GM10266 (cell line): ENCODE measurements around the gene CD59.

Source experiments
- DNase-seq: peaks from one replicate; pipeline ENCODE4 v3.0.0; 2012; ENCODE audit errors: extremely low spot score
- TF ChIP-seq, protein P1 (sequence below): IDR thresholded peaks from 2 replicates; pipeline ENCODE4 v1.5.1; 2012; ENCODE audit warnings: mild to moderate bottlenecking, low read depth; ENCODE audit not compliant: control insufficient read depth, insufficient read depth; ENCODE audit errors: missing control alignments

Gene CD59

DNA sequence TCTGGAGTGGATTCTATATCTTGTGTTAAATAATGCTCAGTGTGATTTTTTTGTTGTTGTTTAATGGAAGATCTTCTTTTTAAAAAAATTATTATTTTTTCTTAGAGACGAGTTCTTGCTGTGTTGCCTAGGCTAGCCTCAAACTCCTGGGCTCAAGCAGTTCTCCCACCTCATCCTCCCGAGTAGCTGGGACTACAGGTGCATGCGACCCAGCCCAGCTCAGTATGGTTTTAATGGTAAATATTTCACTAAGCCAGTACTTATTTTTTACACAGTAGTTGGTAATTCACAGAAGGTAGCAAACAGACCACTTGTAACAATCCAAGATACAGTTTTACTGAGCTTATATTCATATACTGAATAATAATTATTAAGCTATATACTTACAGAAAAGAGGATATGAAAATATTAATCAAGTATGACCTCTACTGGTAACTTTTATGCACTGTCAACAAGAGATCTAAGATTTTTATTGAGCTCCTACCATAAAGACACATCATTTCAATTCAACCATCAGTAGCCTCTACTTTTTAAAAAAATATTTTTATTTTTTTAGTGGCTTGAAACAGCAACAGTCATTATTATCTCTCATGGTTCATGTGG is 6.1 kb upstream of the CD59 start:
- TF ChIP-seq, protein P1, sequence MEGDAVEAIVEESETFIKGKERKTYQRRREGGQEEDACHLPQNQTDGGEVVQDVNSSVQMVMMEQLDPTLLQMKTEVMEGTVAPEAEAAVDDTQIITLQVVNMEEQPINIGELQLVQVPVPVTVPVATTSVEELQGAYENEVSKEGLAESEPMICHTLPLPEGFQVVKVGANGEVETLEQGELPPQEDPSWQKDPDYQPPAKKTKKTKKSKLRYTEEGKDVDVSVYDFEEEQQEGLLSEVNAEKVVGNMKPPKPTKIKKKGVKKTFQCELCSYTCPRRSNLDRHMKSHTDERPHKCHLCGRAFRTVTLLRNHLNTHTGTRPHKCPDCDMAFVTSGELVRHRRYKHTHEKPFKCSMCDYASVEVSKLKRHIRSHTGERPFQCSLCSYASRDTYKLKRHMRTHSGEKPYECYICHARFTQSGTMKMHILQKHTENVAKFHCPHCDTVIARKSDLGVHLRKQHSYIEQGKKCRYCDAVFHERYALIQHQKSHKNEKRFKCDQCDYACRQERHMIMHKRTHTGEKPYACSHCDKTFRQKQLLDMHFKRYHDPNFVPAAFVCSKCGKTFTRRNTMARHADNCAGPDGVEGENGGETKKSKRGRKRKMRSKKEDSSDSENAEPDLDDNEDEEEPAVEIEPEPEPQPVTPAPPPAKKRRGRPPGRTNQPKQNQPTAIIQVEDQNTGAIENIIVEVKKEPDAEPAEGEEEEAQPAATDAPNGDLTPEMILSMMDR: peak; percentile 48
- DNase-seq: no peak

DNA sequence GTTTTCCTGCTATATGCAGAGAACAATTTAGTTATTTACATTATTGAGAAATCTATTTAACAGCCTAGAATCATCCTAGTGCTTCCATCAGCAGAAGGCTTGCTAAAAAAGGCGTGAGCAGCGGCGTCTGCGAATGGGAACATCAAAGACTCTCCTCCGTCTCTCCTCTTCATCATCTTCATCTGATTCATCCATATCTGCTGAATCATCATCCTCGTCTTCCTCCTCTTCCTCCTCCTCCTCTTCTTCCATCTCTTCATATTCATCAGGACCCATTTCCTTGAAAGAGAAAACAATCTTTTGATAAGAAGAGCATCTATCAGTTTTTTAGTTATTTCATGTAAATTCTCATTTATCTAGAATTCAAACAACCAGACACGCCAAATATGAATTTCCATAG is 5.6 kb upstream of the CD59 start:
- TF ChIP-seq, protein P1: no peak
- no peak for DNase-seq

DNA sequence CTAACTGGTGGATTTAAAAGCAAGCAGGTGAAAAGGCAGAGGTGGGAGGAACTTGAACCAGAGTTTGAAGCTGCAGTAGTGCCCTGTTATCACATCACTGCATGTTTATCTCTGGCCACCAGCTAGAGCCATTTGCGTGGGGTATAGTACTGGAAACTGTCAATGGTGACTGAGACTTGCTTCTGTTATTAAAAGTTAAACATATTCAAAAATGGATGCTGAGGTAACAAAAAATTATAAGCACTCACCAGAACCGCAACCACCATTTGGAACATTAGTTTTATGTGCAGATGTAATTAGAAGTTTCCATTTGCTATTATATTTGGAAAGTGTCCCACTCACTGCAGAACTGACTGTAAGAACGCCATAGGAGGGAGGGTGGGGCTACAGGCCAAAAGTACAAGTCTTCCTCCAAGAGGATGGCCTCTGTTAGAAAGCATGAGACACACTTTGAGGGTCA is 1.2 kb upstream of the CD59 start:
- TF ChIP-seq, protein P1: no peak
- no peak for DNase-seq

DNA sequence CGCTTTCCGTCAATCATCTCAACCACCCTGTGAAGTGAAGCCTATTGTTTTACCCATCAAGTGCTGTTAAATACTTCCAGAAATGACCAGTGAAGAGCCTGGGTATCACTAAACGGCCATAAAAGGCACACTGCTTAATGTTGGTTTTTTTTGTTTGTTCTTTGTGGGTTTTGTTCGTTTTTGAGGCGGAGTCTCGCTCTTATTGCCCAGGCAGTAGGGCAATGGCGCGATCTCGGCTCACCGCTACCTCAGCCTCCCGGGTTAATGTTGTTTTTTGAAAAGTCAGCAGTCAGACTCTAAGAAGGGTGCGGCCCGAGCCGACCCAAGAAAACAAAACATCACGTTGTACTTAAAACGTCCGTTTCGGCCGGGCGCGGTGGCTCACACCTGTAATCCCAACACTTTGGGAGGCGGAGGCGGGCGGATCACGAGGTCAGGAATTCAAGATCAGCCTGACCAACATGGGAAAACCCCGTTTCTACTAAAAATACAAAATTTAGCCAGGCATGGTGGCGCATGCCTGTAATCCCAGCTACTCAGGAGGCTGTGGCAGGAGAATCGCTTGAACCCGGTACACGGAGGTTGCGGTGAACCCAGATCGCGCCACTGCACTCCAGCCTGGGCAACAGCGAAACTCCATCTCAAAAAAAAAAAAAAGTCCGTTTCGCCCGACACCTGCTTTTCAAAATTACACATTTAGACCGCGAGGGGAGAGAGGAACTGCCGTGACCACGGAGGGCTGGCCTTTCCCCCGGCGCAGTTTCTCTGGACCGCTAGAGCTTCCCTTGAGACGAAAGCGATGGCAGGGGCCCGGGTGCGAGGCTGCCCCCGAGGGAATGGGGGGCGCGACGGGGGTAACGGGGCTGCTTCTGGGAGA is 714 bp downstream of the CD59 start:
- TF ChIP-seq, protein P1: no peak

DNA sequence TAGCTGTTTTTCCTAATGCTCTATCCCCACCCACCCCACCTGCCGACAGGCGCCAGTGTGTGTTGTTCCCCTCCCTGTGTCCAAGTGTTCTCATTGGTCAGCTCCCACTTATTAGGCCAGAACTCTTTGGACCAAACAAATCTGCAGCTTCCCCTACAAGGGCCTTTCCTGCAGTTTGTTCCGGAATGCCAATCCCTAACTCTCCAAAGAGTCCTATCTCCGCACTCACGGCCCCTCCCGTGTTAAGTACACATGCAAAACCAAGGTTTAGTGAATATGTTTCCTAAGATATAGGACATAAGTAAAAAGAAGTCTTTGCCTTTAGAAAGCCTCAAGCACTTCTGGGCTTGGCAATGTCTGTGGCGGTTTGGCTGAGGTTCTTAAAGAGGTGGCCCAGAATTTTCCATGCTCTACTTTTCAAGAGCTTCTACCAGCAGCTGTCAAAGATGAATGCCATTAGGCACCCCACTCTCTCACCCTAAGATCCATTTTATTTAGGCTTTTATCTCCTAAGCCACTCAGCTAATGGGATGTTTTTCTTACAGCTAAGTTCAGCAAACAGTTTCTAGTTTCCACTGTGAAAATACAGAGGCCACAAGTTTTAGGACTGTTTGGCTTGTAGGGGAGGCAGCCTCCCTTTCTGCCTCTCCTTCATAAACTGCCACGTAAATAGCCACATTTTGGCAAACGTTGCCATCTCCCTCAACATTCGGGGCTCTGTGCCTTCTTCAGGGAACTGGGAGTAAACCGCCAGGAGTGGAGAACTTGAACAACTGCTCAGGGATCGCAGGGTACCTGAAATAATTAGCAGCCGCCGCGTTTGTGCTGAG is 1.6 kb downstream of the CD59 start:
- TF ChIP-seq, protein P1: no peak

More for the DNA sequence above, 714 bp downstream of the CD59 start:
- DNase-seq: peak; percentile 56

DNA sequence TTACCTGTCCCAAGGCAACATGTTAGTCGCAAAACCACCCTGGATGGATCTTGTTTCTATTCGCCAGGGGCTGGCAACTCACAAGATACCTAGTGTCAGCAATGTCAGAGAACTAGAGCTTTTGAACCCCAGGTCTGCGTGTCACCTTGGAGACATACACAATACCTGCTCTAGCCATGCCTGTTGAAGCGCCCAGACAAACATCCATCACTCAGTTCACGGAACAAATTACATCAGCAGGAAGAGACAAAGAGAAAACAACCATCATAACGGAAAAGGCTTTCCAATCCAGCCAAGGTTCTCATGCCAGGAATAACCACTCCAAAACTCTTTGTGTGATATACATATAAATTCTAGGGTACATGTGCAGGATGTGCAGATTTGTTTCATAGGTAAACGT is 2.2 kb downstream of the CD59 start:
- DNase-seq: no peak
- TF ChIP-seq, protein P1: no peak

More for the DNA sequence above, 1.6 kb downstream of the CD59 start:
- no peak for DNase-seq
